ENCODE data around the gene RAP2C. TPM values are rescaled to one million over a fixed set of nuclear protein-coding genes. Genes with fewer than 3 reads are reported as not detected.

The RAP2C gene
- total RNA-seq, 2 donors from 2014 or later: 20.6 to 25.4 TPM

Other genes starting within 250 kb of the RAP2C start
- 1 to 10 TPM; 1.5 to 2.1 TPM for gene STK26, start 196.1 kb downstream of the RAP2C start, total RNA-seq
- gene FRMD7, start 91.4 kb downstream of the RAP2C start, total RNA-seq: not detected

All from left cardiac atrium (tissue), 2 donors.